Prostate gland (tissue), 2 donors: Measurements from ENCODE around the gene NKX2-2.

Experiments
- CTCF ChIP-seq, 4 experiments: fragments of 200-600 bp in 2 of 4; fragments of 450-650 bp in 2 of 4; sonication (generic) in 2 of 4; IDR thresholded peaks; 1 replicate in 3 of 4; 2 replicates in 1 of 4; pipeline ENCODE4 v1.5.1; 2016 to 2019; ENCODE audit warnings: antibody characterized with exemption in 4 of 4, mild to moderate bottlenecking in 2 of 4, moderate library complexity in 2 of 4
- POLR2A ChIP-seq: fragments of 450-650 bp; IDR thresholded peaks from one replicate; pipeline ENCODE4 v1.6.1; 2016; ENCODE audit warnings: antibody characterized with exemption, mild to moderate bottlenecking

DNA sequence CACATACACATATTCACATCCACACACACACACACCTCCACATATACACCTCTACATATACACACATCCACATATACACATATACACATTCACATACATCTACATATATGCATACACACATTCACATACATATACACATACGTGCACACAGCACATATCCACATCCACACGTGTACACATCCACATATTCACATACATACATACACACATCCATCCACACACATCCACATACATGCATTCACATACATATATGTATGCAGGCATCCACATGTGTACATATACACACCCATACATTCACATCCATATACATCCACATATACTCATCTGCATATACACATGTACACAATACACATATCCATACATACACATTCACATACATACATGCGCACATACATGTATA, 25.6 kb upstream of the NKX2-2 start:
- TF ChIP-seq CTCF (IDR thresholded peaks at IDR 0.05) (no peak), POLR2A (no peak)
